Sigmoid colon (tissue), 4 donors: ENCODE measurements around the gene CISD2.

Source experiments
- CTCF ChIP-seq, 4 experiments: fragments of 450-650 bp in 3 of 4; fragments of 200-600 bp in 1 of 4; IDR thresholded peaks; one replicate each; pipeline ENCODE4 v1.5.1; 2016 to 2019; ENCODE audit warnings: antibody characterized with exemption in 4 of 4, mild to moderate bottlenecking in 3 of 4, moderate library complexity in 2 of 4
- EP300 ChIP-seq, 4 donors: sonication (generic); formaldehyde crosslinking; IDR thresholded peaks; one replicate each; pipeline ENCODE4 v1.6.1; 2017; ENCODE audit warnings: antibody characterized with exemption in 4 of 4
- POLR2A ChIP-seq, 2 donors: fragments of 450-650 bp; IDR thresholded peaks; one replicate each; pipeline ENCODE4 v1.6.1; 2016; ENCODE audit warnings: antibody characterized with exemption in 2 of 2, mild to moderate bottlenecking in 2 of 2, moderate library complexity in 2 of 2
- POLR2AphosphoS5 ChIP-seq, 4 donors: sonication (generic); formaldehyde crosslinking; IDR thresholded peaks; one replicate each; pipeline ENCODE4 v1.6.1; 2017; ENCODE audit warnings: antibody characterized with exemption in 4 of 4

GRCh38 chr4:102849579-102850104 lies 19.1 kb upstream of the CISD2 start:
- no peak for TF ChIP-seq CTCF (IDR thresholded peaks at IDR 0.05)
- no peak for TF ChIP-seq POLR2AphosphoS5 (IDR thresholded peaks at IDR 0.05)
- TF ChIP-seq POLR2A (IDR thresholded peaks at IDR 0.05): no peak
- TF ChIP-seq EP300 (IDR thresholded peaks at IDR 0.05): no peak
